Activated CD4-positive, CD25-positive, alpha-beta regulatory T cell treated with anti-CD3 and anti-CD28 coated beads, Interleukin-2, amount 50 U/mL, for 24 hours (primary cell): ENCODE results near the gene FAM171A2.
"Not testable (repeated sequence)": the region's sequence is repeated elsewhere in the genome, so short reads cannot be mapped to it uniquely, and the experiment has no call there.

Source experiments
- ATAC-seq, 2 donors: fragments of 150-1000 bp; cut with Tn5 transposase; one replicate each; pipeline ENCODE4 v1.10.0; 2021; ENCODE audit warnings: mild to moderate bottlenecking in 1 of 2, moderate library complexity in 1 of 2

The FAM171A2 gene

DNA sequence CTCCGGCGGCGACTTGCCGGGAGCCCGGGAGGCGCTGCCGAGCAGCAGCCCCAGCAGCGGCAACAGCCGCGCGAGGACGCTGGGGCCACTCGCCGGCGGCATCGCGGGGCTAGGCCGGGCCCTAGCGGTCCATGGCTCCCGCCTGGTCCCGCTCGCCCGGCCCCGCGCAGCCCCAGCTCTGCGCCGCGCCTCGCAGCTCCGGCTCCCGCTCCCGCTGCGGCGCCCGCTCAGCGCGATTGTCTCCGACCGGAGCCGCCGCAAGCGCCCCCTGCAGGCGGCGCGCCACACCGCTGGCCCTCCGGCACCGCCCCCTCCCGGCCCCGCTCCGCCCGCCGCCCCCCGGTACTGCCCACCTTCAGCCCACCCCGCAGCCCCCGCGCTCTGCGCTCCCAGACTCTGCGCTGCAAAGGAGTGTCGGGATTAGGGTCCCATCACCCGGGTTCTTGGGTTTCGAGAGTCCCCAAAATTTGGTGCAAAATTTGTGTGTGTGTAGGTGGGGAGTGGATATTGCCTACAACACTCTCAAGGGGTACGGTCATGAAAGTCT lies at the start of gene FAM171A2:
Gene FAM171A2, minus strand, starts transcription at position 241 of the 547 bp plus-strand sequence. Its CDS starts 139 bp downstream, at position 102.
- peak; percentile 90 for ATAC-seq

- no peak for ATAC-seq
These were observed 45.8 kb upstream of the FAM171A2 start for GRCh38 chr17:44409309-44410028.

DNA sequence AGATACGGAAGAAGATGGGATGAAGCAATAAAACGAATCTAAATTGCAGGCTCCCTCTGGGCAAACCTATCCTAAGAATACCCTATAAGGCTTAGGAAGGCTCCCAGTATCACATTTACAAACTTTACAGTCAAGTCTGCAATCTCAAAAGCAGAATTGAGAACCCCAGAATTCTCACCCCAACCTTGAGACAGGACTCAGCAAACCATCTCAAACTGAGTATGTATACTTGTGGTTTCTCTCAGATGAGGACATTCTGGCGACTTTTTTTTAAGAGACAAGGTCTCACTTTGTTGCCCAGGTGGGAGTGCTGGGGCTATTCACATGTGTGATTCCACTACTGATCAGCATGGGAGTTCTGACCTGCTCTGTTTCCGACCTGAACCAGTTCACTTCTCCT lies 45.1 kb upstream of the FAM171A2 start:
- ATAC-seq, result no peak

DNA sequence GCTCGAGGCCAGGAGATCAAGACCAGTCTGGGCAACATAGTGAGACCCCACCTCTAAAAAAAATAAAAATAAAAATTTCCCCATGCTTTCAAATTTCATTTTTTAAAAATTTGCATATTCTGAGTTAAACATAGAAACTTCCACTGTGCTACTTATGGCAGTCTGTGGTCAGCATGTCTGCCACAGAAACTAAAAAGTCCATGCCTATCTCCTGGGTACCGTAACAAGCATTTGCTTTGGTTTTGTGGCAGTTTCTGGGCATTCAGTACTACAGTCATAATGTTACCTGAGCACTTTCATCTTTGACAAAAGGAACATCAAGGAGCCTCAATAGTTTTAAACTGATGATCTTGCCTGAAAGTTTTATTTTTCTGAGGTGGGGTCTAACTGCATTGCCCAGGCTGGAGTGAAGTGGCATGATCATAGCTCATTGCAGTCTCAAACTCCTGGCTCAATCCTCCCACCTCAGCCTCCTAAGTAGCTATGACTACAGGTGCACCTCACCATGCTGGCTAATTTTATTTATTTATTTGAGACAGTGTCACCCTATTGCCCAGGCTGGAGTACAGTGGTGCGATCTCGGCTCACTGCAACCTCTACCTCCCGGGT lies 39.0 kb upstream of the FAM171A2 start:
- ATAC-seq, result peak in 1 of 2 donors; percentile 48

DNA sequence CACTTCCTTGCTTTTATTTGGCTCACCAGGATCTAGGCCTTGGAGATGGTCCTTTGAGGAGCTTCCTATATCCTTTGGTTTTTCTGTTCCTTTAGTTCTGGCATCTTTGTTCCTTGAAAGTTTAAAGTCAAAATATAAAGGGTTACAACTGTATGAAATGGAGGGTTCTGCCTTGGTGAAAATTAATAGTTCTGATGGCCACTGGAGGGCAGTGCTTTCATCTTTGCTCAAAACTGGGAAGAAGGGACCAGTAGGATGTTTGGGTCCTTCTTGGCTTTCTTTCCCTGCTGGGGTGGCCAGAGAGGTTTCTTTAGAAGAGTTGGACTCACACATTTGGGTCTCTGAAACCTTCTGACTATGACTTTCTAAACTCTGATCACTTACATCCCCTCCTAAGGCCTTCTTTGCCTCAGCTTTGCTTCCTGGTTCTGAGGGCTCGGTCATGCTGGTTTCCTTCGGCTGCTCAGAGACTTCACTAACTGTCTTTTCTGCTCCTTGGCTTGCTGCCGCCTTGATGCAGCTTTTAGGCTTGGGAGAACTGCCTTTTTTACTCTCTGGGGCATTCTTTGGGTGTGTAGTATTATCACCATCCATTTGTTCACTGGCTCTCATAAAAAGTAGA lies 36.7 kb upstream of the FAM171A2 start:
- ATAC-seq, result no peak

- ATAC-seq, result no peak
These were observed 35.3 kb upstream of the FAM171A2 start for GRCh38 chr17:44398692-44399691.

GRCh38 chr17:44397479-44398440 lies 34.1 kb upstream of the FAM171A2 start:
- no peak for ATAC-seq

GRCh38 chr17:44396946-44397345 lies 33.3 kb upstream of the FAM171A2 start:
- no peak for ATAC-seq

DNA sequence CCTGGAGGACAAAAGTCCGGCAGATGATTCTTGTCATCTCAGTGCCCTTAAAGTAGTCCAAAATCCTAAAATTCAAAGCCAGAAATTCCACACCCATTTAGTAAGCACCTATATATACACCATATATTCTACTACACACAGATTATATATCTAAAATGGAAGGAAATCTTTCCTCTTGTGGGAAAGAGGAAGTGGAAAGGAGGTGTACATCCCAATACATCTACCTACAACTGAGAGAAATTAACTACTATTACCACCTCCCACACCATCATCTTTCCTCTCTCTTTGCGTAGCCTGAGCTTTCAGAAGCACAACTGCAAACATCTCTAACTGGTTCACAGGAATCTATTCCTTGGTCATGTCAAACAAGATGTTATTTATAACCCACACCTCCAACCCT lies 31.2 kb upstream of the FAM171A2 start:
- no peak for ATAC-seq

DNA sequence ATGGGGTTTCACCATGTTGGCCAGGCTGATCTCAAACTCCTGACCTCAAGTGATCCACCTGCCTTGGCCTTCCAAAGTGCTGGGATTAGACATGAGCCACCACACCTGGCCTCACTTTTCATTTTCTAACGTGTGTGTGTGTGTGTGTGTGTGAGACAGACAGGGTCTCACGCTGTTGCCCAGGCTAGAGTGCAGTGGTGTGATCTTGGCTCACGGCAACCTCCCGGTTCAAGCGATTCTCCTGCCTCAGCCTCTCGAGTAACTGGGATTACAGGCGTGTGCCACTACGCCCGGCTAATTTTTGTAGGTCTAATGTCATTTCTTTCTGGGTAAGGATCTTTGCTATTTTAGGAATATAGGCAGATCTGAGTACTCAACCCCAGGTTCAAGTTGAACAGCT lies 30.5 kb upstream of the FAM171A2 start:
- not testable (repeated sequence) for ATAC-seq

- ATAC-seq, result no peak
These were observed 26.7 kb upstream of the FAM171A2 start for GRCh38 chr17:44390250-44390870.

DNA sequence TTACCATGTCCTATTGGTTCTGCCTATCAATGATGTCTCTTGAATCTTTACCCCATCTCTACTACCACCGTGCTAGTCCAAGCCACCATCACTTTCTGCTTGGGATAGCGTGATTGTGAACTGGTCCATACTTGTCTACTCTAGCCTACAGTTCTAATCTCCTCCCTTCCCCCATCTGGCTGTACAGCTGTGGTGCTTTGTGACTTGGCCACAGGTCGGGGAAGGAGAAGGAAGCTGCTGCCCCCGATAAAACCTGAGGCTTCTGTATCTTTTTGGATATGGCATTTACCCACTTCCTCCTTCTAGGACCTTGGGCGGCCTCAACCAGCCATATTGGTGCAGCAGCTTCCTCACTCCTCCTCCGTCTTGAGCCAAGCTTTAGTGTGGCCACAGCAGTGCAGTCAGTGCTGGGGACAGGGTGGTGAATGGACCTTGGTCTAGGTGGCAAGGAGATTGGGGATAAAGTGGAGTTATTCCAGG lies 26.1 kb upstream of the FAM171A2 start:
- no peak for ATAC-seq

DNA sequence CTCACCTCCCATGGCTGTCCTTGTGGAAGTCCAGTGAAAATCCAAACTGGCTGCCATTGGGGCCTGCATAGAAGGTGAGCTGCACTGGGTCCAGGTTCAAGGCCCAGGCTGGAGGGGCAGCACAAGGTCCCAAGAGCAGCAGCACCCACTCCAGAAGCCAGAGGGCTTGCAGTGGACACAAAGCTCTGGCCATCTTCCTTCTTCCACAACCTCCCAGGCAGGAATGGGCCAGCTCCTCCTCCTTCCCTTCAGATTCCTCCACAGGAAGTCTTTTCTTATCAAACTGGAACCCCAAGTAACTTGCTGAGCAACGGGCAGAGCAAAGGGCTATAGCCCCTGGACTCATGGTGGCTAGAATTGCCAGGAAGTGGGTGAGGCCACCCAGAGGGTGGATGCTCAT lies 25.6 kb upstream of the FAM171A2 start, which contains the start of gene ITGA2B:
Gene ITGA2B, minus strand, starts transcription at position 369 of the 400 bp plus-strand sequence. Its CDS starts 176 bp downstream, at position 193.
- ATAC-seq, result no peak

DNA sequence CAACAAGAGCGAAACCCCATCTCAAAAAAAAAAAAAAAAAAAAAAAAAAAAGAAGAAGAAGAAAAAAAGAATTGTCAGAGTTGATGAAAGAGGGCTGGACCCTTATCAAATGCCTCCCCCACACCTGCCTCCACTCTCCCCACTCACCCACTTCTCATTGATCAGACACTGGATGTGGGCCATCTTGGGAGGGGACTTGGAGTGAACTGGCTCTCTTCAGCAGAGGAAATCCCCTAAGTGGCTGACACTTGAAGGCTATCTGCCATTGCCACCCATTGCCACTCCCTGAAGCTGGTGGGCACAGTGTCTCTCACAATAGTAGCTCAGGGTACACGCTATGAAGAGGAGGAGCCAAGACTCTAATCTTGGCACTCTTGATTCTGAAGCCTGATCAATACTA lies 24.2 kb upstream of the FAM171A2 start:
- ATAC-seq, result no peak

- no peak for ATAC-seq
These were observed 22.5 kb upstream of the FAM171A2 start for GRCh38 chr17:44386182-44386525.

- peak; percentile 85 to 90 for ATAC-seq
These were observed 21.9 kb upstream of the FAM171A2 start for GRCh38 chr17:44385287-44386181.

- ATAC-seq, result peak in 1 of 2 donors; percentile 4
These were observed 21.2 kb upstream of the FAM171A2 start for GRCh38 chr17:44384823-44385286.

GRCh38 chr17:44384281-44384822 lies 20.7 kb upstream of the FAM171A2 start:
- ATAC-seq, result no peak

DNA sequence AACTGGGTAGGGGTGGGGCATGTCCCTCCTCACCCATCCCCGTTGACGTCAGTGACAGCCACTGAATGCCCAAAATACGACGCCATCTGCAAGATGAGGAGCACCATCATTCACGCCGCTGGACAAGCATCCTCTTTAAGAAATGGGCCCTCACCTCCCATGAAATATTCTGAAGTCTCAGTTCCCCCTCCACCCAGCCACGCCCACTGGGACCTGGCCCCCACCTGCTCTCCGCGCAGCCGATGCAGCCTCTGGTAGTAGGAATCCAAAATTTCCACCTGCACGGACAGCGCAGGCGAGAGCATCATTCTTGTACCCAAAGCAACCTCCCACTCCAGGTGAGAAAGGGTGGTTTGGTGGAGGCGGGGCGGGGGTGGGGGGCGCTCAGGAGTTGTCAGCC lies 20.2 kb upstream of the FAM171A2 start:
- ATAC-seq, result no peak
